GM10847 (cell line): ENCODE data around the gene CTDNEP1.

Experiments
- POLR2A ChIP-seq: IDR thresholded peaks from 2 replicates; pipeline ENCODE4 v1.6.1; 2011; ENCODE audit not compliant: insufficient read length; ENCODE audit errors: extremely low read depth

The CTDNEP1 gene

DNA sequence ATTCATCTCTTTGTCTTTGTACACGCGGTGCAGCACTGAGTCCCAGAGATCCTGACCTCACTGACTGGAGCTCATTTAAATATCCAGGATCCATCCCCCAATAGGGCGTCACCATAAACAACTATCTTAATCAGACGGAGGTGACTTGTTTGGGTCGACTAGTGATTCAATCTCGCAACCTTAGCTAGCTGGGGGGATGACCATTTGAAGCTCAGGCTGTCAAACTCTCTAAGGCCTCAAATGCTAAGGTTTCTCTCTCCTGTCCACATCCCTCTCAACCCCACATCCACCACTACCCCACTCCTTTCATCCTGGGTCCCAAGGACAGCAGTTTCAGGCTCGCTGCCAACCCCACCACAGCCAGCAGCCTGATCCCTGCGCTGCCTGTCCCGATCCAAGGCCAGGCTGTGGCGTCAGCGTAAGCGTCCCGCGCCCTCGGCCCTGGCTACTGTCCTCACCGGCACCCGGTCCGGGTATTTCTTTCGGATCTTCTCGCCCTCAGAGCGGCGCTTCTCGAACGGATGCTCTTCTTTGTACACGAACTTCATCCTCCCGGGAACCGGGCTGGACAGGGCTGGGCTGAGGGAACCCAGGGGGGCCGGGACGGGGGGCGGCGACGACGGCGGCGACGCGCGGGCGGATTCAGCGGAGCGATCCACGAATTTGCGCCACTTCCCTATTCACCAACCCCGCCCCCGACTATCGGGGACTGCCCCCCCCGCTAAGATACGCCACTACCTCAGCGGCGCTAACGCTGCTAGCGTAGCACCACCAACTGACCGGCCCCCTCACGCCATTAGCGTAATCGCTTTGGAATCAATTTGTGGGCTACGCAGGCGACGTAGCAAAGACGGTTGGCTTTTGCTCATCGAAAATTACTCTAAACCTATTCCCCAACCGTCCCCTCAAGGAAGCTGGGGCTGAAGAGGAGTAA, 9.5 kb downstream of the CTDNEP1 start, which contains the start of gene GABARAP:
Gene GABARAP, minus strand, starts transcription at position 667 of the 934 bp plus-strand sequence. Its CDS starts 119 bp downstream, at position 548.
- peak; percentile 30 for TF ChIP-seq POLR2A

- TF ChIP-seq POLR2A = no peak
Observed at GRCh38 chr17:7241090-7241733, 10.3 kb downstream of the CTDNEP1 start.

GRCh38 chr17:7240375-7240774, 11.2 kb downstream of the CTDNEP1 start:
- TF ChIP-seq POLR2A = no peak

- peak; percentile 22 for TF ChIP-seq POLR2A
Observed at GRCh38 chr17:7239091-7240027, 12.2 kb downstream of the CTDNEP1 start, which contains the start of gene PHF23. PHF23 (minus strand) TSS chr17:7239457; CDS start chr17:7239279, 178 bp downstream.

DNA sequence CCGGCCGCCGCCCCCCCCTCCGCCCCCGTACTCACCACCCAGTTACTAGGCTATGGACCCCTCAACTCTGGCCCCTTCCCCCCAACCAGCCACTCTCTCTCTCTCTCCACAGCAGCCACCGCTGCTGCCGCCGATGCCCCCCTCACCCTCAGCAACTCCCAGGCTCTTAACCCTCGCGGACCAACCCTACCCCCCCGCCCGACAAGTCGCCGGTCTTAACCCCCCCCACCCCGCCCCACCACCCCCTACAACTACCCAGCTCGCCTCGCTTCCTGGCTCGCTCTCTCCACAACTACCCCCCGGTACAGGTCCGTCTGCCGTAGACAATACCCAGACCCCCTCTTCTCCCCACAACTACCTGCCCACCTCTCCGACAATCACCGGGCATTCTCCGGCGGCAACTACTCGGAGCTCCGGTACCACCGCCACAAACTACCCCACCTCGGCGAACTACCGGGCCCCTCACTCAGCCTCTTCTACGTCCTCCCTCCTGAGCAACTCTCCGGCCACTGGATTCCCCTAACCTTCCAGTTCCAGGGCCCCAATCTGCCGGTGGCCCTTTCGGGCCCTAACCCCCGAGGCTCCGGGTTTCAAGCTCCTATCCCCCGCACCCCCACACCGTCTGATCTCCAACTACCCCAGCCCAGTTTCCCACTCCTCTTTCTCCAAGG, 13.0 kb downstream of the CTDNEP1 start:
- TF ChIP-seq POLR2A = no peak

DNA sequence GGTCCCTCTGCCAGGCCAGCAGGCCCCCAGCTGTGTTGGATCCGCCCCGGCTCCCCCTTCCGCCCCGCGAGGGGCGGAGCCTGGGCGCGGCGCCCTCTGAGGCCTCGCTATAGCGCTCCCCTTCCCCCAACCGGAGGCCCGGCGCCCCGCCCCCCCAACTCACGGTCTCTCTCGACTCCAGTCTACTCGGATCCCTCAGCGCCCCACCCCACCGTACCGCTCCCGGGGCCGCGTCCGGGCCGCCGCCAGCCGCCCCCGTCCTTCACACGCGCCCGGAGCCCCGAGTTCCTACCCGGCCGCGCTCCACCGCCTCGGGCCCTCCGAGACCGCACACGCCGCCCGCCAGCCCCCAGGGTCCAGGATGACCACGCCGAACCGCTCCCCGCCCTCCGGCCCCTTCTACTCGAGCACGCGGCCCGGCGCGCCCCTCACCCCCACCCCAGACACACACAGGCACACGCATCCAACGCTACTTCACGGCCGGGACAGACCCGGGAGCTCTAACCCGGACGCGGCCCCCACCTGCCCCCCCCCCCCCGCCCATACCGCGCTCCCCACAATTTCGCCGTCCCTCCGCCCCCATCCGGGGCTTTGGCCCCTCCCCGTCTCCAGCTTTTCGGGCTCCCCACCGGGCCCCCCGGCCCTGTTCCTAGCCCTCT, 13.6 kb downstream of the CTDNEP1 start:
- TF ChIP-seq POLR2A = peak; percentile 48

DNA sequence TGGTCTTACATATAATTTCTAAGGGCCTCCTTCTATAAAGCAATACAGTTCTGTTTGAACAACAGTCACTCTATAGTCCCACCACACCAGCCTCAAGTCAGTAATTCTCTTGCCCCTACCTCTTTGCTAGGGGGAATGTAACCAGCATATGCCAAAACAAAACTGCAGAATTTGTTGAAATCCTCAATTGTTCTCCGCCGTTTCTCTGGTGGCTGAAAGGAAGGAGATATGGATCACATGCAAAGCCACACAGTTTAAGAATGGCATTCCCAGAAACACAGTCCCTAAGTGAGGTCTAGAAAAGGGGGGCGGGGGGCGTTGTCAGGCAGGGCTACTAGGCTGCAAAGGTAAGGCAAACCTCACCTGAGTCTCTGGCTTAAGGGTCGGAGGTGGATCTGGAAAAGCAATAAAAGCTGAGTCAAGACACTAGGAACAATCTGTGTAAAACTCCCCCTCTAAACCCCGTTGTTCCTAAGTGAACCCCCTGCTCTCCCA, 14.2 kb downstream of the CTDNEP1 start:
- TF ChIP-seq POLR2A = no peak

DNA sequence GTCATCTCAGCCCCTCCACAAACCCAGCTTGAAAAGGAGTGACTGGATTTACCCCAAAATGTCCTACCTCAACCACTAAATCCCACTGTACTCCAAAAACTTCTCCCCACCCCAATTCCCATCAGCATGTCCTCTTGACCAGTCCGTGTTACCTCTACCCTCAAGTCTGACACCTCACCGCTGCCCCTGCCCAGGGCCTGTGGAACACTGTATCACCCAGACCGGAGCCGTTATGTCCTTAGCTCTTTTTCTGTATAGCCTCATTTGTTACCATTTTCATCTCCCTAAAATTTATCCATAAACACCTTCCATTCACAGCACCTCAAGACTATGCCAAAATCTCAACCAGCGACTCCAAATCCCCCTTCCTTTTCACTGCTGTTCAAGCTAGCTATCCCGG, 14.7 kb downstream of the CTDNEP1 start:
- TF ChIP-seq POLR2A = no peak

DNA sequence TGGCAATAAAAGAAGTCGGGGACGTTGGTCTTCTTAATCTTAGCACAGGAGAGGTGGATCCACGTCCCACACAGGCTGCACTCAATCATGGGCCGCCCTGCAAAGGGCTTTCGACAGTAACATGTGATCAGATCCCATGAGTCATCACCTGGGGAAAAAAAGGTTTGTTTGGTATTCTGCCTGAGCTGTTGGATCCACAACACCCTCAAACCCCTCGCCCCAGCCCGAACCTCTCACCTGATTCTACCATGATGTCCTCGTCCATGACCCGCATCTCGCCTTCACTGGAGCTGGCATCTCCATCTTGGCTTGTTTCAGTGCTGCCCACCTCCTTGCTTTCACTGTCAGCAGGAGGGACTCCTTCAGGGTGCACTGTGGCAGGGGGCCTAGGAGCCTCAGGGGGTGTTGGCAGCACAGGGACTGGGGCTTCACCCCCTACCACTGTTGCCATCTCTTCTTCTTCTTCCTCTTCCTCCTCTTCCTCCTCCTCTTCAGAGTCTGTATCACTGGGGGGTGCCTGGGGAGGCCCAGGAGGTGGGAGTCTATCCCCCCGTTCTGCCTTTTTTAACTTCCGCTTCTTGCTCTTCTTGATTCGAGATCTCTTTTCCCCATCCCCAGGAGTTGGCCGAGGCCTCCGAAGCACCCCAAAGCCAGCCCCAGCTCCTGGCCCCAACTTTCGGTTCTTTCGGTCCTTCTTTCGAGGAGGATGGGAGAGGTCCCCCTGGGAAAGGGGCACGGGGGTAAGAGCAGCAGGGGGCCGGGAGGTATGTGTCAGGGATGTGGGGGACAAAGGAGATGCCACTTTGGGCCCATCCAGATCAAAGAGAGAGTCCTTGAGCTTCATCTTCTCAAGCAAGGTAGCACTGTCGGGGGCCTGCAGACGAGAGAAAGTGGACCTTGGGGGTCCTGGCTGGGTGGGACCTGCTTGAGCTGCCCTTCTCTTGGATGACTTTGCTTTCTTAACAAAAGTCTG, 15.6 kb downstream of the CTDNEP1 start:
- TF ChIP-seq POLR2A = no peak

- no peak for TF ChIP-seq POLR2A
Observed at GRCh38 chr17:7234083-7234951, 17.2 kb downstream of the CTDNEP1 start, which contains the start of gene DVL2. DVL2 (minus strand) TSS chr17:7234517; CDS start chr17:7234262, 255 bp downstream.

GRCh38 chr17:7233701-7234082, 17.8 kb downstream of the CTDNEP1 start:
- no peak for TF ChIP-seq POLR2A

GRCh38 chr17:7232114-7232513, 19.4 kb downstream of the CTDNEP1 start:
- no peak for TF ChIP-seq POLR2A
